Measurements from ENCODE around the gene FAM167B. TPM values are rescaled to one million over a fixed set of nuclear protein-coding genes. Genes with fewer than 3 reads are reported as not detected.
A peak's percentile ranks its signal among the peaks of the same experiment; 100 is the strongest.

FAM167B gene
- total and polyA plus RNA-seq, 5 donors from 2014 or later = 0.44 TPM; not detected in 4

DNA sequence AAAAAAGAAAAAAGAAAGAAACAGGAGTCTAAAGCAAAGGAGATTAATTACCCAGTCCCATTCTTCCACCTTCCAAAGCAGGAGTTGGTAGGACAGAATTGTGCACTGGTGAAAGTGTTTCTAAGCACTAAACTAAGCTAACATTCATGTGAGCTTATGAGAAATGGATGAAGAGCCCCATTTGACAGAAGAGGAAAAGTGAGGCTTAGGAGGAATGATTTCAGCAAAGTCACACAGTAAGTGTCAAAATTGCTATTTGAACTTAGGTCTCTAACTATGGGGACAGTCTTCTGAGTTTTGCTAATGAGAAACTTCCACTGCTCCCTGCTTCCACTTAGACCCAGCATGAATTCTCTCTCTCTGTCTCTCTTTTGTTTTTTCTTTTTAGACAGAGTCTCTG is 22.7 kb downstream of the FAM167B start:
- Mint-ChIP-seq H3K4me1 (peaks cover 13 to 78% (median 48%) of the 10 kb centered on the region in 4 donors), H3K9me3 (peaks cover 0 to 2% (median 0%) of the 10 kb centered on the region in 7 donors), H3K36me3 (peaks cover 26% of the 10 kb centered on the region), H3K27me3 (no peaks in the 10 kb centered on the region), H3K27ac (peak overlapping the region; percentile 88 to 97 (median 90)), H3K4me3 (peak overlapping the region; percentile 55 to 78 (median 62))
- ATAC-seq (ENCODE audit: low read depth in 2 of 2) = no peak
- peaks cover 16% of the 10 kb centered on the region for H3K36me3 ChIP-seq (ENCODE audit: control insufficient read depth, insufficient read depth, low read length)
- peaks cover 72% of the 10 kb centered on the region for H3K4me1 ChIP-seq (ENCODE audit: control insufficient read depth, insufficient read depth, low read length, poor library complexity, severe bottlenecking)
- no peak for DNase-seq
- H3K27me3 ChIP-seq (ENCODE audit: control insufficient read depth, insufficient read depth, low read length) = no peaks in the 10 kb centered on the region
- H3K9me3 ChIP-seq (ENCODE audit: control insufficient read depth in 2 of 2, low read length in 2 of 2) = no peaks in the 10 kb centered on the region
- peak overlapping the region; percentile 49 for H3K27ac ChIP-seq (ENCODE audit: insufficient read depth, low read length, poor library complexity, severe bottlenecking)
- no peak overlapping the region for H3K4me3 ChIP-seq (ENCODE audit: low read depth, low read length)

- peaks cover 25% of the 10 kb centered on the region for H3K36me3 Mint-ChIP-seq
Measured at GRCh38 chr1:32272557-32273390, 25.8 kb downstream of the FAM167B start.

DNA sequence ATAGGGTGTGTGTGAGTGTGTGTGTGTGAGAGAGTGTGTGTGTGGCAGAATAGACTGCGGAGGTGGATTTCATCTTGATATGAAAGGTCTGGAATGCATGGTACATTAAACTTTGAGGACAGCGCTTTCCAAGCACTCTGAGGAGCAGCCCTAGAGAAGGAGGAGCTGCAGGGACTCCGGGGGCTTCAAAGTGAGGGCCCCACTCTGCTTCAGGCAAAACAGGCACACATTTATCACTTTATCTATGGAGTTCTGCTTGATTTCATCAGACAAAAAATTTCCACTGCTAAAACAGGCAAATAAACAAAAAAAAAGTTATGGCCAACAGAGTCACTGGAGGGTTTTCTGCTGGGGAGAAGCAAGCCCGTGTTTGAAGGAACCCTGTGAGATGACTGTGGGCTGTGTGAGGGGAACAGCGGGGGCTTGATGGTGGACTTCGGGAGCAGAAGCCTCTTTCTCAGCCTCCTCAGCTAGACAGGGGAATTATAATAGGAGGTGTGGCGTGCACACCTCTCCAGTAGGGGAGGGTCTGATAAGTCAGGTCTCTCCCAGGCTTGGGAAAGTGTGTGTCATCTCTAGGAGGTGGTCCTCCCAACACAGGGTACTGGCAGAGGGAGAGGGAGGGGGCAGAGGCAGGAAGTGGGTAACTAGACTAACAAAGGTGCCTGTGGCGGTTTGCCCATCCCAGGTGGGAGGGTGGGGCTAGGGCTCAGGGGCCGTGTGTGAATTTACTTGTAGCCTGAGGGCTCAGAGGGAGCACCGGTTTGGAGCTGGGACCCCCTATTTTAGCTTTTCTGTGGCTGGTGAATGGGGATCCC is 26.6 kb downstream of the FAM167B start:
- no peaks in the 10 kb centered on the region for H3K27me3 ChIP-seq (ENCODE audit: control insufficient read depth, insufficient read depth, low read length)
- Mint-ChIP-seq H3K4me1 (peaks cover 4 to 70% (median 37%) of the 10 kb centered on the region in 4 donors), H3K36me3 (peaks cover 33% of the 10 kb centered on the region), H3K27me3 (no peaks in the 10 kb centered on the region), H3K27ac (peak overlapping the region; percentile 93 to 99 (median 97)), H3K4me3 (peak overlapping the region; percentile 85 to 93 (median 90)), H3K9me3 (no peaks in the 10 kb centered on the region)
- peak; percentile 72 to 89 (median 81) for DNase-seq
- H3K4me3 ChIP-seq (ENCODE audit: low read depth, low read length) = peak overlapping the region; percentile 72
- no peaks in the 10 kb centered on the region for H3K9me3 ChIP-seq (ENCODE audit: control insufficient read depth in 2 of 2, low read length in 2 of 2)
- peaks cover 48% of the 10 kb centered on the region for H3K36me3 ChIP-seq (ENCODE audit: control insufficient read depth, insufficient read depth, low read length)
- peak overlapping the region; percentile 79 for H3K27ac ChIP-seq (ENCODE audit: insufficient read depth, low read length, poor library complexity, severe bottlenecking)
- ATAC-seq (ENCODE audit: low read depth in 2 of 2) = peak; percentile 92 to 95
- H3K4me1 ChIP-seq (ENCODE audit: control insufficient read depth, insufficient read depth, low read length, poor library complexity, severe bottlenecking) = peaks cover 53% of the 10 kb centered on the region

More at GRCh38 chr1:32272557-32273390, 25.8 kb downstream of the FAM167B start:
- peak overlapping the region; percentile 72 for H3K4me3 ChIP-seq (ENCODE audit: low read depth, low read length)
- ATAC-seq (ENCODE audit: low read depth in 2 of 2) (no peak), DNase-seq (peak in 2 of 3 donors; percentile 43 to 50)
- Mint-ChIP-seq H3K4me3 (peak overlapping the region; percentile 85 to 93 (median 90)), H3K9me3 (no peaks in the 10 kb centered on the region), H3K4me1 (peaks cover 4 to 65% (median 36%) of the 10 kb centered on the region in 4 donors), H3K27ac (peak overlapping the region; percentile 93 to 99 (median 97)), H3K27me3 (no peaks in the 10 kb centered on the region)
- H3K27ac ChIP-seq (ENCODE audit: insufficient read depth, low read length, poor library complexity, severe bottlenecking) = peak overlapping the region; percentile 79
- no peaks in the 10 kb centered on the region for H3K27me3 ChIP-seq (ENCODE audit: control insufficient read depth, insufficient read depth, low read length)
- H3K36me3 ChIP-seq (ENCODE audit: control insufficient read depth, insufficient read depth, low read length) = peaks cover 40% of the 10 kb centered on the region
- no peaks in the 10 kb centered on the region for H3K9me3 ChIP-seq (ENCODE audit: control insufficient read depth in 2 of 2, low read length in 2 of 2)
- H3K4me1 ChIP-seq (ENCODE audit: control insufficient read depth, insufficient read depth, low read length, poor library complexity, severe bottlenecking) = peaks cover 53% of the 10 kb centered on the region

GRCh38 chr1:32274646-32275340 is 27.8 kb downstream of the FAM167B start:
- peak overlapping the region in 3 of 4 donors; percentile 70 to 93 (median 85) for H3K4me3 Mint-ChIP-seq

DNA sequence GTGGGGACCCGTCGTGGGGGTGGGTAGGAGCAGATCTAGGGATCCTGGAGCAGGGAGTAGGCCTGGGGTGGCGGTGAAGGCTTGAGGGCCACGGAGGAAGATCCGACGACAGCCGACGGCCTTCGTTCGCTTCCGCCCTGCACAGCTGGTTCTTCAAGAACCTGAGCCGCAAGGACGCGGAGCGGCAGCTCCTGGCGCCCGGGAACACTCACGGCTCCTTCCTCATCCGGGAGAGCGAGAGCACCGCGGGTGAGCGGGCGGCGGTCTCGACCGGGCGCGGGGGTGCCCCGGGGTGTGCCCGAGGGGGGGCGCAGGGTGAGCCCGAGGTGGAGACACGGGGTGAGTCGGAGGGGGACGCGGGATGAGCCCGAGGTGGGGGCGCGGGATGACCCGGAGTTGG is 28.4 kb downstream of the FAM167B start:
- ATAC-seq (ENCODE audit: low read depth in 2 of 2) (no peak), DNase-seq (no peak)
- Histone ChIP-seq H3K4me1 (ENCODE audit: control insufficient read depth, insufficient read depth, low read length, poor library complexity, severe bottlenecking) (peaks cover 42% of the 10 kb centered on the region), H3K9me3 (ENCODE audit: control insufficient read depth in 2 of 2, low read length in 2 of 2) (no peaks in the 10 kb centered on the region), H3K27me3 (ENCODE audit: control insufficient read depth, insufficient read depth, low read length) (no peaks in the 10 kb centered on the region), H3K4me3 (ENCODE audit: low read depth, low read length) (no peak overlapping the region), H3K27ac (ENCODE audit: insufficient read depth, low read length, poor library complexity, severe bottlenecking) (peak overlapping the region; percentile 79), H3K36me3 (ENCODE audit: control insufficient read depth, insufficient read depth, low read length) (peaks cover 63% of the 10 kb centered on the region)
- Mint-ChIP-seq H3K27ac (no peak overlapping the region), H3K27me3 (no peaks in the 10 kb centered on the region), H3K4me3 (peak overlapping the region in 1 of 4 donors; percentile 31), H3K9me3 (no peaks in the 10 kb centered on the region), H3K4me1 (peaks cover 4 to 64% (median 38%) of the 10 kb centered on the region in 4 donors), H3K36me3 (peaks cover 46% of the 10 kb centered on the region)

More at GRCh38 chr1:32274646-32275340, 27.8 kb downstream of the FAM167B start:
- Histone ChIP-seq H3K9me3 (ENCODE audit: control insufficient read depth in 2 of 2, low read length in 2 of 2) (no peaks in the 10 kb centered on the region), H3K4me3 (ENCODE audit: low read depth, low read length) (peak overlapping the region; percentile 72), H3K36me3 (ENCODE audit: control insufficient read depth, insufficient read depth, low read length) (peaks cover 59% of the 10 kb centered on the region), H3K27me3 (ENCODE audit: control insufficient read depth, insufficient read depth, low read length) (no peaks in the 10 kb centered on the region), H3K27ac (ENCODE audit: insufficient read depth, low read length, poor library complexity, severe bottlenecking) (peak overlapping the region; percentile 79), H3K4me1 (ENCODE audit: control insufficient read depth, insufficient read depth, low read length, poor library complexity, severe bottlenecking) (peaks cover 43% of the 10 kb centered on the region)
- peaks cover 44% of the 10 kb centered on the region for H3K36me3 Mint-ChIP-seq
- no peaks in the 10 kb centered on the region for H3K9me3 Mint-ChIP-seq
- H3K27me3 Mint-ChIP-seq = no peaks in the 10 kb centered on the region
- peaks cover 4 to 67% (median 39%) of the 10 kb centered on the region in 4 donors for H3K4me1 Mint-ChIP-seq
- peak overlapping the region; percentile 93 to 99 (median 97) for H3K27ac Mint-ChIP-seq
- no peak for ATAC-seq (ENCODE audit: low read depth in 2 of 2)
- DNase-seq = no peak

- no peaks in the 10 kb centered on the region for H3K27me3 ChIP-seq (ENCODE audit: control insufficient read depth, insufficient read depth, low read length)
- Mint-ChIP-seq H3K4me1 (peaks cover 4 to 60% (median 36%) of the 10 kb centered on the region in 4 donors), H3K36me3 (peaks cover 46% of the 10 kb centered on the region)
Measured at GRCh38 chr1:32276032-32276782, 29.2 kb downstream of the FAM167B start.

More at GRCh38 chr1:32276032-32276782, 29.2 kb downstream of the FAM167B start:
- Mint-ChIP-seq H3K27ac (peak overlapping the region in 1 of 3 donors; percentile 20), H3K4me3 (peak overlapping the region in 1 of 4 donors; percentile 24), H3K27me3 (no peaks in the 10 kb centered on the region), H3K9me3 (no peaks in the 10 kb centered on the region)
- no peak for ATAC-seq (ENCODE audit: low read depth in 2 of 2)
- Histone ChIP-seq H3K27ac (ENCODE audit: insufficient read depth, low read length, poor library complexity, severe bottlenecking) (peak overlapping the region; percentile 79), H3K4me1 (ENCODE audit: control insufficient read depth, insufficient read depth, low read length, poor library complexity, severe bottlenecking) (peaks cover 39% of the 10 kb centered on the region), H3K36me3 (ENCODE audit: control insufficient read depth, insufficient read depth, low read length) (peaks cover 69% of the 10 kb centered on the region), H3K9me3 (ENCODE audit: control insufficient read depth in 2 of 2, low read length in 2 of 2) (no peaks in the 10 kb centered on the region), H3K4me3 (ENCODE audit: low read depth, low read length) (no peak overlapping the region)
- no peak for DNase-seq
